Thyroid gland (tissue), 4 donors: ENCODE data around the gene NCAN. TPM values are rescaled to one million over a fixed set of nuclear protein-coding genes. Genes with fewer than 3 reads are reported as not detected.

ENCODE experiments used
- DNase-seq, 2 donors: peaks; one replicate each; pipeline ENCODE4 v3.0.0-alpha.2; 2019
- H3K27ac ChIP-seq, 3 donors: fragments of 200-600 bp; sonication (generic); 1 replicate in 2 of 3; 2 replicates in 1 of 3; pipeline ENCODE4 v1.5.1; 2016 to 2019; ENCODE audit warnings: mild to moderate bottlenecking in 1 of 3, moderate library complexity in 1 of 3
- H3K27me3 ChIP-seq: fragments of 200-600 bp; sonication (generic); one replicate; pipeline ENCODE4 v1.5.1; 2019
- H3K36me3 ChIP-seq, 2 donors: fragments of 200-600 bp; sonication (generic); one replicate each; pipeline ENCODE4 v1.5.1; 2016 to 2019
- H3K4me1 ChIP-seq, 2 donors: fragments of 200-600 bp; sonication (generic); one replicate each; pipeline ENCODE4 v1.5.1; 2017 to 2019
- H3K4me3 ChIP-seq, 3 donors: fragments of 200-600 bp; sonication (generic); replicated peaks in 1 of 3; 1 replicate in 2 of 3; 2 replicates in 1 of 3; pipeline ENCODE4 v1.5.1; 2016; ENCODE audit warnings: mild to moderate bottlenecking in 1 of 3
- H3K9me3 ChIP-seq: fragments of 200-600 bp; sonication (generic); one replicate; pipeline ENCODE4 v1.5.1; 2017
- CTCF ChIP-seq, 6 experiments: fragments of 200-600 bp in 3 of 6; fragments of 450-650 bp in 3 of 6; sonication (generic) in 3 of 6; IDR thresholded peaks; one replicate each; pipeline ENCODE4 v1.5.1; 2016 to 2019; ENCODE audit warnings: antibody characterized with exemption in 6 of 6, mild to moderate bottlenecking in 2 of 6, inconsistent platforms in 1 of 6, moderate library complexity in 1 of 6
- POLR2A ChIP-seq, 2 donors: fragments of 450-650 bp; IDR thresholded peaks; one replicate each; pipeline ENCODE4 v1.6.1; 2017; ENCODE audit warnings: antibody characterized with exemption in 2 of 2, mild to moderate bottlenecking in 2 of 2, moderate library complexity in 1 of 2
- WGBS, 2 donors: methylation state at CpG; one replicate each; pipeline ENCODE4 v1.1.5; 2017; 5-methylcytosine and 5-hydroxymethylcytosine counted together
- intact Hi-C: fragments of 100-400 bp; cut with DNase I; formaldehyde crosslinking; loops from one replicate; pipeline ENCODE4 v1.15.1; 2023
- total RNA-seq, 4 donors: library from RNA; depleted of rRNA; stranded (reverse); fragments of >200 nt; gene quantifications; one replicate each; pipeline ENCODE4 v1.2.3, GENCODE V29; 2016

Gene NCAN
- total RNA-seq, 4 donors from 2014 or later, result 0.44 TPM; not detected in 3

GRCh38 chr19:19270749-19271571, 59.2 kb downstream of the NCAN start:
- Histone ChIP-seq H3K27ac (no peak overlapping the region), H3K9me3 (no peaks in the 10 kb centered on the region), H3K36me3 (peaks cover 5 to 6% of the 10 kb centered on the region in 2 donors), H3K4me3 (no peak overlapping the region), H3K27me3 (no peaks in the 10 kb centered on the region), H3K4me1 (peaks cover 0 to 9% of the 10 kb centered on the region in 2 donors)
- WGBS, 2 donors, result 90 to 97% methylated on average over 5 to 8 of the region's 8 CpGs
- no peak for DNase-seq
- intact Hi-C loops, result no loop called here
- TF ChIP-seq CTCF (IDR thresholded peaks at IDR 0.05) (no peak), POLR2A (IDR thresholded peaks at IDR 0.05) (no peak)

DNA sequence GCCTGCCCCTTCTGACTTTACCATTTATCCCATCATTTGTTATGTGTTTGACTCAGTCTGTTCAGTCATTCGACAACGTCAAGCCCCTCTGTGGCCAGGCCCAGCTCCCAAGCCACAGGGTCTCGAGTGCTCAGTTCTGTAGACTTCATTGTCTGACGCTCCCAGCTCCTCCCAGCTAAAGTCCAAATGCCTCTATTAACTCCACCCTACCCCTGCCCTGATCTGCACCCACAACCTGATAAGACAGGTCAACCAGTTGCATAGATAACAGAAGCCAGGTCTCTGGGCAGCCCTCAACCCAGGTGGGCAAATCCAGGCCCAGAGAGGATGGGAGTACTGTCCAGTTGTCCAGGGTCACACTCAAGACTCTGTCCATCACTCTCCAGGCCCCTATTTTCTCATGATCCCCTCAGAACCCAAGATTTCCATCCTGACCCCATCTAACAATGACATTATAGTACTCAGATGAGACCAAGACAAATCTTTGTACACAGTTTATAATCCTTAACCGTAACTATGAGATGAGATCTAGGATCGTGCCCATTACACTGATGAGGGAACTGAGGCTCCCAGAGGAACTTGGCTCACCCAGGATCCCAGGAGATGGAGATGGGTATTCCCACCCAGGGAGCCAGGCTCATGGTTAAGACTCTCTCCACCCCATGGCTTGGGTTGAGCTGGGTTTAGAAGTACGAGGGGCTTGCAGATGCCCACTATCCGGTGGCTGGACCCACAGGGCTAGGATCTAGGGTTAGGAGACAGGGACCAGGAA, 60.3 kb downstream of the NCAN start:
- Histone ChIP-seq H3K4me1 (peaks cover 0 to 9% of the 10 kb centered on the region in 2 donors), H3K9me3 (no peaks in the 10 kb centered on the region), H3K27ac (no peak overlapping the region), H3K4me3 (no peak overlapping the region), H3K36me3 (peaks cover 15 to 16% of the 10 kb centered on the region in 2 donors), H3K27me3 (no peaks in the 10 kb centered on the region)
- DNase-seq, result no peak
- no peak for TF ChIP-seq CTCF (IDR thresholded peaks at IDR 0.05)
- TF ChIP-seq POLR2A (IDR thresholded peaks at IDR 0.05), result no peak
- intact Hi-C loops, result no loop called here
- WGBS, 2 donors, result 90 to 93% methylated on average over 8 of the region's 8 CpGs

- no peak for TF ChIP-seq POLR2A (IDR thresholded peaks at IDR 0.05)
- TF ChIP-seq CTCF (IDR thresholded peaks at IDR 0.05), result no peak
- Histone ChIP-seq H3K27ac (no peak overlapping the region), H3K9me3 (no peaks in the 10 kb centered on the region), H3K4me1 (peaks cover 0 to 9% of the 10 kb centered on the region in 2 donors), H3K27me3 (no peaks in the 10 kb centered on the region), H3K36me3 (peaks cover 33 to 34% of the 10 kb centered on the region in 2 donors), H3K4me3 (no peak overlapping the region)
- DNase-seq, result no peak
- intact Hi-C loops, result no loop called here
- 75 to 88% methylated on average over 8 of the region's 8 CpGs for WGBS, 2 donors
Measured at GRCh38 chr19:19274146-19274545, 62.4 kb downstream of the NCAN start.

GRCh38 chr19:19274716-19275565, 63.2 kb downstream of the NCAN start:
- intact Hi-C loops, result no loop called here
- TF ChIP-seq CTCF (IDR thresholded peaks at IDR 0.05) (no peak), POLR2A (IDR thresholded peaks at IDR 0.05) (no peak)
- H3K27me3 ChIP-seq, result no peaks in the 10 kb centered on the region
- peaks cover 41 to 42% of the 10 kb centered on the region in 2 donors for H3K36me3 ChIP-seq
- peaks cover 0 to 9% of the 10 kb centered on the region in 2 donors for H3K4me1 ChIP-seq
- 68 to 87% methylated on average over 6 of the region's 9 CpGs for WGBS, 2 donors
- no peaks in the 10 kb centered on the region for H3K9me3 ChIP-seq
- H3K27ac ChIP-seq, result no peak overlapping the region
- DNase-seq, result no peak
- no peak overlapping the region for H3K4me3 ChIP-seq
